ENCODE data around the gene ANKH.

DNA sequence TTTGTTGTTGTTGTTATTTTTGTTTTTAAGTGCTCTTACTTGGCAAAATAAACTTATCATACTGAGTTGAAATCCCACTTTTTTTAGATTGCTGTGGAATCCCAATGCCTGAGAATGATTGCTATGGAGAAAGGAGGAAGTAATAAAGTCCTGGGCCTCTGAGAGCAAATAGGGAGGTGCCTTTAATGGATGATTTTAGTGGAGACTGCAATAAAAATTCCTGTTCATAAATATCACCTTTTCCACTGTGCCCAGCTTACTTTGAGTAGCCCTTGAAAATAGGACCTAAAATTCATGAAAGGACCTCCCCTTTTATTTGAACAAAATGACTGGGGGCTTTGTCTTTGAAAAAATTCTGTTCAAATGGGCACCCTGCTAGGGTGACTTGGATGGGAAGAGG, 21.8 kb upstream of the ANKH start:
- no peak for TF ChIP-seq POLR2A (IDR thresholded peaks at IDR 0.05)
- TF ChIP-seq, protein P1, sequence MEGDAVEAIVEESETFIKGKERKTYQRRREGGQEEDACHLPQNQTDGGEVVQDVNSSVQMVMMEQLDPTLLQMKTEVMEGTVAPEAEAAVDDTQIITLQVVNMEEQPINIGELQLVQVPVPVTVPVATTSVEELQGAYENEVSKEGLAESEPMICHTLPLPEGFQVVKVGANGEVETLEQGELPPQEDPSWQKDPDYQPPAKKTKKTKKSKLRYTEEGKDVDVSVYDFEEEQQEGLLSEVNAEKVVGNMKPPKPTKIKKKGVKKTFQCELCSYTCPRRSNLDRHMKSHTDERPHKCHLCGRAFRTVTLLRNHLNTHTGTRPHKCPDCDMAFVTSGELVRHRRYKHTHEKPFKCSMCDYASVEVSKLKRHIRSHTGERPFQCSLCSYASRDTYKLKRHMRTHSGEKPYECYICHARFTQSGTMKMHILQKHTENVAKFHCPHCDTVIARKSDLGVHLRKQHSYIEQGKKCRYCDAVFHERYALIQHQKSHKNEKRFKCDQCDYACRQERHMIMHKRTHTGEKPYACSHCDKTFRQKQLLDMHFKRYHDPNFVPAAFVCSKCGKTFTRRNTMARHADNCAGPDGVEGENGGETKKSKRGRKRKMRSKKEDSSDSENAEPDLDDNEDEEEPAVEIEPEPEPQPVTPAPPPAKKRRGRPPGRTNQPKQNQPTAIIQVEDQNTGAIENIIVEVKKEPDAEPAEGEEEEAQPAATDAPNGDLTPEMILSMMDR (IDR thresholded peaks at IDR 0.05 in 8 of 11, conservative IDR thresholded peaks at IDR 0.05 in 3 of 11): no peak
